ACHN (cell line): Measurements from ENCODE around the gene OR13C2.

ENCODE experiments used
- DNase-seq: peaks from one replicate; pipeline ENCODE4 v3.0.0-alpha.2; 2015
- in situ Hi-C: cut with HindIII; loops from 2 replicates; pipeline ENCODE4 v1.10.0; 2017; ENCODE audit warnings: low sequenced_read_pairs, low pct_ligation_motif_present, low pct_unique_long_range_greater_than_20kb

The OR13C2 gene

DNA sequence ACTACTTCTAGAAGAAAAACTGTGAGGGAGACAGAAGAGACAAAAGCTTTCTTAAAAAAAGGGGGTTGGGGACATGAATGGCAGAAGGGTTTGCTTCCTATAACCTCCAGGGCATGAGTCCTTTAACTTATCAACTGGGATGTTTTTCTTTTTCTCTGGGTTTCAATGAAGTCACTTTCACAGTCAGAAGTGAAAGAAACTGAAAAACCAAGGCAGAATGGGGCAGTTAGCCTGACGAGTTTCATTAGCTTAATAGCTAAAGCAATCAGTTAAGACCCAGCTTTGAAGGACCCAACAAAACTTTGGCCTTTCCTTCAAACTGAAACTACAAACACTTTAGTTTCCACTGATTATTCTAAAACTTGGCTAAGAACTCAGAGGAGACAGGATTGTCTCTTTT, 41.1 kb downstream of the OR13C2 start:
- no peak for DNase-seq
- in situ Hi-C loops, result no loop called here

DNA sequence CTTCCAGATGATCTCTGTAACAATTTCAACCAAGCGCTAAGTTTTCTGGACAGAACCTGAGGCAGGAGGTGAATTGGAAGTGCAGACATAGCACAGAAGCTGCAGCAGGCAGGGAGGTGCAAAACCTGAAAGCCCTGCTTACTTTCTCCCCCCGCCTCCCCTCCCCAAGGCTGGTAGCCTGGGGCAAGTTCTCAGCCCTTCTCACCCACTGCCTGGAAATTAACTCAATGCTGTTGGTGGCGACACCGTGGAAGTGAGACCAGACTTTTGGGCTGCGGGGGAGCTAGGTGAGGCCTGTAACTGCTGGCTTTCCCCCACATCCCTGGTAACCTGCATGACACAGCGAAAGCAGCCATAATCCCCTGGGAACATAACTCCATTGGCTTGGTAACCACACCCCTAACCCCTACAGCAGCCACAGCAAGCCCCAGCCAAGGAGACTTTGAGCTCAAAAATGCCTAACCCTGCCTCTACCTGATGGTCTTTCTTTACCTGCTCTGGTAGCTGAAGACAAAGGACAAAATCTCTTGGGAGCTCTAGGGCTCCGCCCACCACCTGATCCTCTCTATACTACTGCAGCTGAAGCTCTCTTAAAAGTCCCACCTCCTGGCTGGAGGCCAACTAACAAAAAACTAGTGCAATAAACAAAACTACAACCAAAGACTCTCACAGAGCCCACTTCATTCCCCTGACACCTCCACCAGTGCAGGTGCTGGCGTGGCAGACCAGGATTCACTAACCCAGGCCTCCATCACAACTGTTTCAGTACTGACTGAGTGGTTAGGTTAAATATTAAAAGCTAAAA, 48.4 kb downstream of the OR13C2 start:
- in situ Hi-C loops, result no loop called here
- DNase-seq, result no peak

DNA sequence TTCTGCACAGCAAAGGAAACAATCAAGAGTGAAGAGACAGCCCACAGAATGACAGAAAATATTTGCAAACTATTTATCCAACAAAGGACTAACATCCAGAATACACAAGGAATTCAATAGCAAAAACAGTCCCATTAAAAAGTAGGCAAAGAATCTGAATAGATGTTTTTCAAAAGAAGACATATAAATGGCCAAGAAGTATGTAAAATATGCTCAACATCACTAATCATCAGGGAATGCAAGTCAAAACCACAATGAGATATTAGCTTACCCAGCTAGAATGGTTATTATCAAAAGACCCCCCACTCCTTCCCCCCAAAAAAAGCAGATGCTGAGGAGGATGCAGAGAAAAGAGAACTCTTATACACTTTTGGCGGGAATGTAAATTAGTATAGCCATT, 49.9 kb downstream of the OR13C2 start:
- in situ Hi-C loops, result no loop called here
- no peak for DNase-seq
